GM21515 (cell line): ENCODE results near the gene NOL4L.

ENCODE experiments used
- ATAC-seq: cut with Tn5 transposase; IDR thresholded peaks from one replicate; pipeline ENCODE4 v1.9.1; 2021; ENCODE audit not compliant: unreplicated experiment

NOL4L gene

GRCh38 chr20:32585011-32585585, at the start of gene NOL4L:
Gene NOL4L (minus strand): TSS chr20:32585333. CDS start chr20:32584890, 443 bp downstream.
- no peak for ATAC-seq

GRCh38 chr20:32634041-32634805, 49.1 kb upstream of the NOL4L start:
- no peak for ATAC-seq

- ATAC-seq = no peak
Measured at GRCh38 chr20:32632461-32633354, 47.6 kb upstream of the NOL4L start.

- no peak for ATAC-seq
Measured at GRCh38 chr20:32631933-32632460, 46.9 kb upstream of the NOL4L start.

- ATAC-seq = no peak
Measured at GRCh38 chr20:32629813-32630212, 44.7 kb upstream of the NOL4L start.

GRCh38 chr20:32628960-32629530, 43.9 kb upstream of the NOL4L start:
- ATAC-seq = no peak

GRCh38 chr20:32626859-32627636, 41.9 kb upstream of the NOL4L start:
- ATAC-seq = no peak

GRCh38 chr20:32626407-32626806, 41.3 kb upstream of the NOL4L start:
- no peak for ATAC-seq

- no peak for ATAC-seq
Measured at GRCh38 chr20:32625996-32626395, 40.9 kb upstream of the NOL4L start.

- no peak for ATAC-seq
Measured at GRCh38 chr20:32624687-32625345, 39.7 kb upstream of the NOL4L start.

GRCh38 chr20:32623667-32624157, 38.6 kb upstream of the NOL4L start:
- ATAC-seq = no peak

- ATAC-seq = no peak
Measured at GRCh38 chr20:32622585-32623468, 37.7 kb upstream of the NOL4L start.

GRCh38 chr20:32621891-32622584, 36.9 kb upstream of the NOL4L start:
- ATAC-seq = no peak

- no peak for ATAC-seq
Measured at GRCh38 chr20:32621071-32621890, 36.1 kb upstream of the NOL4L start.

GRCh38 chr20:32619586-32619985, 34.5 kb upstream of the NOL4L start:
- no peak for ATAC-seq

- no peak for ATAC-seq
Measured at GRCh38 chr20:32614772-32615171, 29.6 kb upstream of the NOL4L start.

GRCh38 chr20:32614303-32614702, 29.2 kb upstream of the NOL4L start:
- ATAC-seq = no peak
